ENCODE measurements around the gene AKNA.

Gene AKNA

DNA sequence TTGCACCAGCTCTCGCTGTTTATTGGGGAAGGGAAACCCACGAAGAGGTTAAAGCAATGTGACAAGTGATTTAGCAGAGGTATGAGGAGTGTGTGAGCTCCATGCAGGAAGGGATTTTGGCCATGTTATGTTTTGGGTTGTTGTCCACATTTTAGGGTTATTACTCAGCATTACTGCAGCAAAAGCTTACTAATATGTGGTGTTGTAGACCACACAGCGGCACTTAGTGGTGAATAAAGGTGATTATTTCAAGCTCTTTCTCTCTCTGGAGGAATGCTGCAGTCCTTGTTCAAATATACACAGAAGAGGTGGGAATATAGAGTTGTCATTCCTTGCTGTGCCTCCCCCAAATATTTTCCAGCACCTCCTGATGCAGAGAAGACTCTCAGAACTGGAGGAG lies 29.7 kb upstream of the AKNA start:
- no peak for DNase-seq (ENCODE audit: low read depth, low spot score)

DNA sequence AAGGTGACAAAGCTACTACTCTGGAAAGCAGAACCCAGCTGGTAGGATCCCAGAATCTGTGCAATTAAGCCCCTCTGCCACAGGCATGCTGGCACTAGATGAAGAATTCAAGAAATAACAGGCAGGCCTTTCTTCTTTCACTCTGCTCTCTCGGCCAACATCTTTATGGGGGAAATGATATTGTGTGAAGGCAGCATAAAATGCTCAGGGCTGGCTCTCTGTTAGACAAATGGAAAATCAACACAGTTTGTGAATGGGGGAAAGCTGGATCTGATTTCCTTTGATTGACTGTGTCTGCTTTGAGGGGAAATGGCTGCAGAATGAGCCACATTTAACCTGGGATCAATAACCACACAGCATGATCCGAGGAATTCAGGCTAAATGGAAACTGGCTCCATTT lies 29.1 kb upstream of the AKNA start:
- no peak for DNase-seq (ENCODE audit: low read depth, low spot score)

DNA sequence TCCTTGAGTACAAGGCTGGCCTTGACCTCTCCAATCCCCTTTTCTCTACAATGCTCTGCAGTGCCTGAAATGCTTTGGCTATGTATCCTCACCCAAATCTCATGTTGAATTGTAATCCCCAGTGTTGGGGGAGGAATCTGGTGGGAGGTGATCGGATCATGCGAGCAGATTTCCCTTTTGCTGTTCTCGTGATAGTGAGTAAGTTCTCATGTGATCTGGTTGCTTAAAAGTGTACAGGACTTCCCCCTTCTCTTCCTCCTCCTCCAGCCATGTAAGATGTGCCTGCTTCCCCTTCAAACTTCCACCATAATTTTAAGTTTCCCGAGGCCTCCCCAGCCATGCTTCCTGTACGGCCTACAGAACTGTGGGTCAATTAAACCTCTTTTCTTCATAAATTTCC lies 28.5 kb upstream of the AKNA start:
- DNase-seq (ENCODE audit: low read depth, low spot score) = no peak

DNA sequence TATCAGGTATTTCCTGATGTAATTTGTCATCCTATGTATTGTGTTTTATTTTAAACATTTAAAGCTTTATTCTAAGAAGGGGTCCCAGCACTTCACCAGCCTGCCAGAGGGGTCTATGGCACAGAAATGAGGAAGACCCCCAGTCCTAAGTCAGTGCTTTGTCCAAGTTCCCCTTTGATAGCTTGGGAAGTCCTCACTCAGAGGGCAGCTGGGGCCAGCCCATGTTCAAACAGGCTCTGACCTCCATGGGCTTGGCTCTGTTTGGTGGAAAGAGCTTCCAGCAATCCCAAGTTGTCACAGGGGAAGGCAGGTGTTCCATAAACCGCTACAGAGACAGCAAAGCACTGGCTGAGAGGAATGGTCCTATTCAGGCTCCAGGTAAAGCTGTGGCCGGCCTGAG lies 26.6 kb upstream of the AKNA start:
- DNase-seq (ENCODE audit: low read depth, low spot score) = no peak

DNA sequence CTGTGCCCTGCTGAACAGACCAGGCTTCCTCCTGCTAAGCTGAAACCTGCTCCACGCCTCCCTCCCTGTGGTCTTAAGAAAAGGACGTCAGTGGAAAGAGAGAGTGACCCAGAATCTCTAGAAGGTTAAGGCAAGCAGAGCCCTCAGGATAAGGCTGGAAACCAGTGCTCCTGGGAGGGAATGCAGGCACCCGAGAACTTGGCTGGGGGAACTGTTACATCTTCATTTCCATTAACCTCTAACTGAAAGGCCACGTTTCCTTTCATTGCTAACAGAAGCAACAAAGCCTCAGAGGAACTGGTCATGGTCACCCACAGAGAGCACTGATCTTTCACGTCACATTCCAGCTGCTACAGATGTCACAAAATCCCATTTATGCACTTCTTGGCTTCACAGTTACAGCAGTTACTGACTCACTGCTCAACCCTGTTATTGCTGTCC lies 26.1 kb upstream of the AKNA start:
- DNase-seq (ENCODE audit: low read depth, low spot score) = no peak

DNA sequence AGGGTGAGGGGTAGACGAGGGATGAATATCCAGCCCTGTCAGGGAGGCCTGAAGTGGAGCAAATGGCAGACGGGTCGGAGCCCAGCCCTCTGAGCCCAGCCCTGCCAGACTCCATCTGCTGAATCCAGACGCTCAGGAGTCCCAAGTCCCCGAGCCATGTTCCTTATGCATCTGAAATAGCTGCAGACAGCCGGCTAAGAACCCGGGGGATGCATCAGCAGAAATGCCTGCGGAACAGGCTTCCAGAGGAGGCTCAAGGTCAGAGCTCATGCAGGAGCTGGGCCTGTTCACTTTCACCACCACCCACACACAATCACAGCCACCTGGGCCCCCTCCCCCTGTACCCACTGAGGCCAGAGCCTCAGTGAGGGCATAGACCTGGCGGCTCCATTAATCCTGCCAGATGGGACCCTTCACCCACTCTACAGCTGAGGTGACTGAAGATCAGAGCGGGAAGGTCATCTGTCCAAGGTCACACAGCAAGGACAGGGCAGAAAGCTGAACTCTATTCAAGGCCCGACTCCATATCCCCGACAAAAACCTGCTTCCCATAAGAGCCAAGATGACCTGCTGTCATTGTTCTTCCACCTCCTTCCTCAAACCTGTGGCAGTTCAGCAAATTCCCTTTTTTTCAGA lies 24.4 kb upstream of the AKNA start:
- no peak for DNase-seq (ENCODE audit: low read depth, low spot score)

DNA sequence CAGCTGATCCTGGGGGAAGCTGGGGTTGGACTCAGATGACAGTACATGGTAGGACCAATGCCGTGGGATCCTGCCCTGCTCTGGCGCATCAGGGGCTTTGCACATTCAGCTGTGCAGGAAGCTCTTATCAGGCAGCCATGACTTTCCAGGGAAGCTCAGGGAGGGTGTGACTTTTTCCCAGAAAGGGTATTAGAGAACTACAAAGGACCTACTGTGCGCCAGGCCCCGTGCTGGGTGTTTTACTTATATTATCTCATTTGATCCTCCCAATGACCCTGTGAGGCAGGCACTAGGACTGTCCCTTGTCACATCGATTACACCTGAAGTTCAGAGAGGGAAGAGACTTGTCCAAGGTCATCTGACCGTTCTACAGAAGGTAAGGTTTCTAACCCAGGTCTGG lies 23.7 kb upstream of the AKNA start:
- DNase-seq (ENCODE audit: low read depth, low spot score) = no peak

DNA sequence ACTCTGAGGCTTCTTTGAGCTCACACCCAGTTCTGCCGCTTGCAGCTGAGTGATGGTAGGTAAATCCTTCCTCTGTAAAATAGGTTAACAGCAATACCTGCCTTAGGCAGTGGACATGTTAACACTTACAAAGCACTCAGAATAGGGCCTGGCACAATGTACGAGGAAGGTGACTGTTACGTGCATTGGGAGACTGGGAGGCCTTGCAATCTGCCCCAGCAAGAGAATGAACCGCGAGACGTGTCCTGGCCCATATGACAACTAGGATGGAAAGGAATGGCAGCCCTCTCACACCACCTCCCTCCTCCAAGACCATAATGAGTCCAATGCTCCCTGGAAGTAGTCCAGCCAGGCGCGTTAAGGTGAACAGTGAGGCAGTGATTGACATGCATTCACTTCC lies 23.1 kb upstream of the AKNA start:
- no peak for DNase-seq (ENCODE audit: low read depth, low spot score)

DNA sequence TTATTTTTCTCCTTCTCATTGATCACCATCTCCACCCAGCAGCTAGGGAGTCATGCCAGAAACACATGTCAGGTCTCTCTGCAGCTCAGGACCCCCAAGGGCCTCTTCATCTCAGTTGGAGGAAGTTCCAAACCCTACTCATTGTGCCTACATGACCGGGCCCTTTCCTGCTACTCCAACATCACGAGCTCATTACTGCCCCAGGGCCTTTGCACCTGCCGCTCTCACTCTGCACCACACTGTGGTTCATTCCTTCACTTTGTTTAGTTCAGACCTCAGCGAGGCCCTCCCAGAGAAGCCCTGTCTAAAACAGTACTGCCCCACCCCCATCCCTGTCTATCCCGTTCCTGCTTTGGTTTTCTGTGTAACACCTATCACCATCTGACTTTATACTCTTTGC lies 22.1 kb upstream of the AKNA start:
- no peak for DNase-seq (ENCODE audit: low read depth, low spot score)

DNA sequence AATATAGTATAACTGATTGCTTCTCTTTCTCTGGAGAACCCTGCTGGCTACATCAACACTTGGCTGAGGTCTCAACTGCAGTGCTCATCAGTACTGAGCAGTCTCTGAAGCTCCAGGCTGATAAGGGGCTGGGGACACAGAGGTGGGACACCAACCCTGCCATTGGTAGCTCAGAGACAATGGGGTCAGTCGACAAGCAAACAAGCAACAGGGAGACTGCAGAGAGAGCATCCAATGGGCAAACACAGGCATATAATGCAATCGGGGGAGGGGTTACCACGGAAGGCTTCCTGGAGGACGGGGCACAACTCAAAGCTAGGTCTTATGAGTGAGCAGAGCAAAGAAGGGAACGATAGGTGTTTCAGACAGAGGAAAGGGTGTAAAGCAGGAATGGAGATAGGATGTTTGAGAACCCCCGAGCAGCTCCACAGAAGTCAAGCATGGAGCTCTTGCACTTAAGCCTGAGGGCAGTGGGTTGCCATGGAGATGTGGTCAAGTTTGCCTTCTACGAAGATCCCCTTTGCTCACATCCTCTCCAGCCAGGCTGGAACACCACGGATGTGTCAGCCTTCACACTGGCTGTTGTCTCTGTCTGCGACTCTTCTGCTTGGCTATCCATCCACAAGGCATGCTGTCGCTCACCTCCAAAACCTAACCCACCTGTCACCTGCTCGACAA lies 21.5 kb upstream of the AKNA start:
- no peak for DNase-seq (ENCODE audit: low read depth, low spot score)

DNA sequence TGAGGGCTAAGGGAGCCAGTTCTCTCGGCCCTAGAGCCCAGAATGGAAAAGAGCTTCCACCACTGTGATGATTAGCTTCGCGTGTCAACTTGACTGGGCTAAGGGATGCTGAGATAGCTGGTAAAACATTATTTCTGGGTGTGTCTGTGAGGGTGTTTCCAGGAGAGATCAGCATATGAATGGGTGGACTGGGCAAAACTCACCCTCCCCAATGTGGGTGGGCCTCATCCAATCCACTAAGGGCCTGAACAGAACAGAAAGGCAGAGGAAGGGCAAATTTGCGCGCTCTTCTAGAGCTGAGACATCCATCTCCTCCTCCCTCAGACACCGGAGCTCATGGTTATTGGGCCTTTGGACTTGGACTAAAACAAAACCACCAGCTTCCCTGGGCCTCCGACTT lies 20.9 kb upstream of the AKNA start:
- no peak for DNase-seq (ENCODE audit: low read depth, low spot score)

DNA sequence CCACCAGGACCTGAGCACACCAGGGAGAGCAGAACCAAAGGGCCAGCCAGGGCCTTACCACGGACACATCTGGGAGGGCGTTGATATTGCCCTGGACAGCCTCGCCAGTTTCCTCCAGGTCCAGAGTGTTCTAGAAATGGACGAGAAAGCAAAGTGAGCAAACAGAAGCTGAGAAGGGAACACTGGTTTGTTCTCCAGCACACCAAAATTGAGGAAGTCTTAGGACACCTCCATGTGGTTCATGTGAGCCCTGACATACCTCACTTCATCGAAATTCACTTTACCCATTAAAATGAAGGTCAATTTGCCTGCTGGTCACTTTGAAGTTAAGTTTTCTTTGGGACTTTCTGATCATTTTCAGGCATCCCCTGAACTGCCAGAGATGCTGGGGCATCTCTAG lies 20.1 kb upstream of the AKNA start:
- no peak for DNase-seq (ENCODE audit: low read depth, low spot score)

DNA sequence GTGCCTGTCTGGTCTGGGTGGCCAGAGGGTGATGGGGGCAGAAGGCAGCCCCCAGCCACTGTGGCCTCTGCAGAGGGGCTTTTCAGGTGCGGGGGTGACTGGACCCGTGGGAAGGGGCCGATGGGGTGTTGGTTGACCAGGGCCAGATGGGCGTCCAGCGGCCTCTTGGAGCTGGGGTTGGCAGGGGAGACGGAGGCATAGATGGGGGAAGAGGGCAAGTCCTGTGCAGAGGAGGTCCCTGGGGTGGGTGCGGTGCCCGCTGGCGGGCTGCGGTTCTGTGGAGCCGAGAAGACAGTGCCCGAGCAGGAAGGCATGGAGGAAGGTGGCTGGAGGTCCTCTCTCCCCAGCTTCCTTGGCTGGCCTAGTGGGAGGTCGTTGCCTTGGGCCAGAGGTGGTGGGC lies 18.7 kb upstream of the AKNA start:
- no peak for DNase-seq (ENCODE audit: low read depth, low spot score)

DNA sequence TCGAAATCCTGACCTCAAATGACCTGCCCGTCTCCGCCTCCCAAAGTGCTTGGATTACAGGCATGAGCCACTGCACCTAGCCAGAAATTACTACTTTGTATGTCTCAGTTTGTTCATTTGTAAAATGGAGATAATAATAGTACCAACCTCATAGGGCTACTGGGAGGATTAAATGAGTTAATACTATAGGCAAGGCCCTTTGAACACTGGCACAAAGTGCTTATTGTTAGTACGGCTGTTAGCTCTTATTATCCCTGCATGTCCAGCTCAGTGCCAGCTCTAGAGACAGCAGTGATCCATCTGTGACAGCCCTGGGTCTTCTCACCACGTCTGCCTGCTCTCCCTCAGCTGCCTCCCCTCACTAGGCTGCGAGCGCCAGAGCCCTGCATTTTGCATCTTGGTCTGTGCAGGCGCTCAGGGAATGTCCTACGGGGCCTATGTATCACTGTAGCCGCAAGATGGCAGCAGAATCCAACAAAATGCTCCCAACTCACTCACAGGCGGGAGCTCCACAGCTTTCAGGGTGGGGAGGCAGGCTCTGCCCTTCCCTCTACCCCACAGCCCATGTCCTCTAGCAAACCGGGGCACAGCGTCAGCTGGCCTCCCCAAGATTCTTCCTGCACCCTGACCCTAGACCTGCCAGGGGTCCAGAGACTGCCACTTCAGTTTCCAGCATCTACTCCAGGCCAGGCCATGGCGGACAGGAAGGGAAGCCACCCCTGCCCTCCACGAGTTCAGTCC lies 17.7 kb upstream of the AKNA start:
- DNase-seq (ENCODE audit: low read depth, low spot score) = no peak

DNA sequence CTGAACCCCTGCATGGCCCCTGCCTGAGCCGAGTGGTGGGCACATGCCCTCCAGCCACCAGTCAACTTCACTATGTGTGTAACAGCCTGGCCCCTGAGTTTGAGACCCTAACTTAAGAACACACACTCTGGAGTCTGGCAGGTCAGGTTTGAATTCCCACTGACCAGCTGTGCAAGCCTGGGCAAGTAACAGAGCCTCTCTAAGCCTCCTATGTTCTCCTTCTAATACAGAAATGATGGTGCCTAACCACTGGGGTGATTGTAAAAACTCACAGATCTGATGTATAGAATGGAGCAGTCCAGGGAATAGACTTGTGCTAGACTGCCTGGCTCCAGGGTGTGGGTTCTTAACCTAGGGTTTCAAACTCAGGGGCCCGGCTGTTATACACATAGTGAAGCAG lies 16.7 kb upstream of the AKNA start:
- DNase-seq (ENCODE audit: low read depth, low spot score) = no peak

DNA sequence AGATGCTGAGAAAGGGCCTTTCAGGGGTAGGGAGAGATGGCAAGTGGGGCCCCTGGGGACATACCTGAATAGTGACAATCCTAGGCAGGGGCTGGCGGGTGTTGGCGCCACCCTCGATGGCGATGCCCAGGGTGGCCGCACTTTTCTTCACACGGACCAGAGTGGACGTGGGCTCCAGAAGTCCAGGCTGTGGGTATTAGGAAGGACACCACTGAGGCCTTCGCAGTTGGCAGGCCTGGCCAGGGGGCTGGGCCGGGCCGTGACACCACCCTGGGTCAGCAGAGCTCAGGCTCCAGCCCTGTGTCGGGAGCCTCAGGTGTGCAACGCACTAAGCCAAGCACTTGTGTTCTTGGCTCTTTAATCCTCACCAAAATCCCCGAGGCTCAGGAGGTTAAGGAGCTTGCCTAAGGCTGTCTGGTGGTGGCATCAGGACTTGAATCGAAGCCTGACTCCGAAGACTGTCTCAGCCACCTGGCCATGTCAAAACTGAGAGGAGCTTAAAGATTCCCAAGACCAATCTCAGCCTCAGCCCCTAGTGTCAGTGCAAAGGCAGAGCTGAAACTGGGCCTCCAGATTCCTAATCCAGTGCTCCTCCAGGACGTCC lies 15.5 kb upstream of the AKNA start:
- DNase-seq (ENCODE audit: low read depth, low spot score) = no peak

DNA sequence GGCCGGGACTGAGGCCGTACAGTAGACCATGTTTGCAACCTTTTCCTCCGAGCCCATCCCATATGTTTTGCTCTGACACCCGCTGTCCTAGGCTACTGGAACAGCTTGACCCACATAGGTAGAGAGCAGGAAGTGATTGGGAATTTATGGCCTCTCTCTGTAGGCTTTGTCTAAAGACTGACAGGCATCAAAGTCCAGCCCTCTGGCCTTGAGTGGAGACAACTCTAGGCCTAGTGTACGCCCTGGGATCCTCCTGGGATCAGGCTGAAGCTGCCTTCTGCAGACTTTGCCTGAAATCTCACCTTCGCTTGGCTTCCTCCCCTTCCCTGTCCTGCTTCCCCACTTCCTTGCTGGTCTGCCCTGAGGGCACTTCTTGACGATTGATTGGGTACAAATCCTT lies 13.6 kb upstream of the AKNA start:
- DNase-seq (ENCODE audit: low read depth, low spot score) = no peak

DNA sequence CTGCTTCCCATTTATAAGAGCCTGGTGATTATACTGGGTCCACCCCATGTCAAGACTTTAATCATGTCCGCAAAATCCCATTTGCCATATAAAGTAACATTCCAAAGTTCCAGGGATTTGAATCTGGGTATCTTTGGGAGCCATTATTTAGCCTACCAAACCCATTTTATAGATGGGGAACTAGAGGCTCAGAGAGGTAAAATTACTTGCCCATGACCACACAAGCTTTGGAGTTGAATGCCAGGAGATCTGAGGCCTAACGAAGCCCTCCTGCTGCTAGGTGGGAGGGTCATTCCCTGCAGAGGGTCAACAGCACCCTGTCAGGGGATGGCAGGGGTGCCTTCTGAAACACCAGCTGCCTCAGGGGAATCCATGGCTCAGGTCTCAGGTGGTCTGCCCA lies 13.0 kb upstream of the AKNA start:
- no peak for DNase-seq (ENCODE audit: low read depth, low spot score)

DNA sequence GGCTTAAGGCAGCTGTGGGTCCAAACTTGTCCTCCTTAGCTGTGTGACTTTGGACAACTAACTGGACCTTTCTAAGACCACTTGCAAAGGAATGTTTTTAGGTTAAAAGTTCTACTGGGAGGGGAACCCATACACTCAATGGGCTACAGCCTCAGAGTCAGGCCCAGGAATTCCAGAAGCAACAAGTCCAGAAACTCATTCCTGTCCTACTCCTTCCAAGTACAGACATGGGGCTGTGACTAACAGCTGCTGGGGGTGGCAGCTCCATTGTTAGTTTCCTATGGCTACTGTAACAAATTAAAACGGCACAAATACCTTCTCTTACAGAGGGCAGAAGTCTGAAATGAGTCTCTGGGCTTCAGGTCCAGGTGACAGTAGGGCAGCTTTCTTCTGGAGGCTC lies 12.4 kb upstream of the AKNA start:
- DNase-seq (ENCODE audit: low read depth, low spot score) = no peak

DNA sequence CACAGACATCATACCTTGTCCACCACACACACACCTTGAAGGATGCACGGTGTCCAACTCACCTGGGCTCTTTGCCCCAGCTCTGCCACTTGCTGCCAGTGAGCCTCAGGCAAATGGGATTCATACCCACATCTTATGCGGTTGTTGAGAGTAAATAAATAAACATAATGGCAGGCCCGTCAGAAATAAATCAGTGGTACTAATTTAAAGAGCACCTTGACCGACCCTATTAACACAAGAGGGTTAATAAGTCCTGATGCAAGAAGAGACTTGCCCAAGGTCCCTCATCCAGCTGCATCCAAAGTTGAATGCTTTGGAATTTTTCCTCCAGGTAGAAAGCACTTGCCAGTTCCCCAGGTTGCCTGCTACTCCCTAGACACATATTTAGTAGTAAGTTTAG lies 11.6 kb upstream of the AKNA start:
- no peak for DNase-seq (ENCODE audit: low read depth, low spot score)

DNA sequence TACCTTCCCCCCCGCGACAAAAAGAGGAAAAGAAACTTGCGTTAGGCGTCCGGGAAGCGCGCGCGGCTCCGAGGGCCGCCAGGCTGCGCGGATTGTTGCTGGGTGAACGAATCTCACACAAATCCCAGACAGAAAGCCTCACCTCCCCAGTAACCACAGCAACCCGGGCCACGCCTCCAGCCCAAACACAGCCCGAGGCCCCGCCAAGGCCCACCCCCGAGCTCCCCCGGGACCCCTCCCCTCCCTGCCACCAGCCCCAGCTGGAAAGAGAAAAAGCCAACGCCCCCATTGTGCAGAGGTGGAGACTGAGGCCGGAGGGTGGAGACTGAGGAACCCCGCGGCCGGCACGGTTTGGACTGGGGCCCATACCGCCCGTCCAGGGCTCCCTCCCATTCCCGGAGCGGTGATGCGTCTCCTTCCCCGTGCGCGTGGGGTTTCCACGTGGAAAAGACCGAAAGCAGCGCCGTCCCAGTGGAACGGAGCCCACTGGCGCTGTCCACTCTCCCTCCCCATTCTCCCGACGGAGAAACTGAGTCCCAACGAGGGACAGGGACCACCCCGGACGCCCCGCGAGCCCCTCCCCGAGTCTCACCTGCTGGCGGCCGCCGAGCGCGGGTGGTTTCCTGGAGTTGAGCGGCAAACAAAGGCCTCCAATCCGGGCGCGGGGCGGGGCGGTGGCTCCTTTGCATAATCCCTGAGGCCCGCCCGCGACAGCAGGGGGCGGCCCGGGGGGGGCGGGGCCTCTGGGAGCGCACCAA lies 10.2 kb upstream of the AKNA start:
- DNase-seq (ENCODE audit: low read depth, low spot score) = no peak

DNA sequence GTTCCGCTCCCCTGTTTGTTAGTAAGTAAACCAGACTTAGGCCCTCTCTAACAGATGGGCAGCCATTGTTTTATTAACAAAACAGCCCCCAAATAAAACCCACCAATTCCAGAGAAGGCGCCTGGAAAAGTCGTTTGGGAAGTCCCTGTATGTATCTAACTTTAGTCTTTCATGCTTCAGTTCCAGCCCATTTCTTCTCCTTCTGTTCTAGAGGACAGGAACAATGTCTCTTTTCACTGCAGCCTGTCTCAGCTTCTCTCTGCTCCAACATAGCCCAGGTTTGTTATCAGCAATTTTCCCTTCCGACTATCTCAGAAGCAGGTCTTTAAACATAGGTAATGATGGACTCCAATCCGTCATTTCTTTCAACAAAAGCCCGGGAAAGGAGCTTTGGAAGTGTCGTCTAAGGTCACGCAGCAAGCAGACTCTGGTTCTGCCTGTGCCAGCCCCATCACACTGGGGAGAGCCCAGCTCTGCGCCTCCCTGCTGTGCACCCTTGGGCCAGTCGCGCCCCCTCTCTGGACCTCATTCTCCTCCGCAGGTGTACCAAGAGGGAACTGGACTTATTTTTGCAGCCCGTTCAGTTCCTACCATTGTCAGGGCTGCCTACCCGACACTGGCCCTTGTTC lies 9.6 kb upstream of the AKNA start:
- no peak for DNase-seq (ENCODE audit: low read depth, low spot score)
